Right renal pelvis (tissue), 4 donors: ENCODE measurements around the gene PRKACA. TPM values are rescaled to one million over a fixed set of nuclear protein-coding genes. Genes with fewer than 3 reads are reported as not detected.
A peak's percentile ranks its signal among the peaks of the same experiment; 100 is the strongest.

Experiments
- DNase-seq, 4 donors: peaks; one replicate each; pipeline ENCODE4 v3.0.0-alpha.2; 2013; ENCODE audit warnings: low read depth in 4 of 4, low spot score in 3 of 4, missing footprints in 1 of 4
- polyA plus RNA-seq, 4 donors: library from polyadenylated mRNA; unstranded; fragments of 120-200 nt; gene quantifications; one replicate each; pipeline ENCODE4 v1.2.1, GENCODE V29; 2013; ENCODE audit not compliant: insufficient read length in 4 of 4

The PRKACA gene
- 100 to 1,000 TPM in 2 of 4 donors, 10 to 100 TPM in 2; 89.9 to 107 (median 98.6) TPM for polyA plus RNA-seq

DNA sequence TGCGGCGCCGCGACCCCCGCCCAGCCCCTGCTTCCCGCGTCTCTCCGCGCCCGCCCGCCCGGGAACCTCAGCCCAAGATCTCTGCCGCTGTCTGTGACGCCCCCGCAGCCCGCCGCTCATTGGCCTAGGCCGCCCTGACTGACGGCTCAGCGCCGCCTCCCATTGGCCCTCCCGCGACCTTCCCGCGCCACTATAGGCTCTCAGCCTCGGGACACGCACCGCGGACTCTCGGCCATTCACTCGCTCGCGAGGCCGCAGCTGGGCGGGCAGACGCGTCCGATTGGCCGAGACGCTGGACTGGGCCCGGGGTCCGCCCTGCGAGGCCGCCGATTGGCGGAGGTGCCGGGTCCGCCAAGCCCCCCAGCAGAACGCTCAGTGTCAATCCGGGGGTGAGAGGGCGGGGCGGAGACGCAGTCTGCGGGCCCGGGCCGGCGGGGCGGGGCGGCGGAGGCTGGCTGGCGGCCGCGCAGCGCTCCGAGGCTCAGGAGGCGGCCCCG lies at the start of gene PRKACA:
PRKACA (minus strand) TSS at position 95 of the 497 bp plus-strand sequence. CDS start 215 bp downstream, outside the sequence.
- DNase-seq = peak; percentile 96 to 98 (median 97)

DNA sequence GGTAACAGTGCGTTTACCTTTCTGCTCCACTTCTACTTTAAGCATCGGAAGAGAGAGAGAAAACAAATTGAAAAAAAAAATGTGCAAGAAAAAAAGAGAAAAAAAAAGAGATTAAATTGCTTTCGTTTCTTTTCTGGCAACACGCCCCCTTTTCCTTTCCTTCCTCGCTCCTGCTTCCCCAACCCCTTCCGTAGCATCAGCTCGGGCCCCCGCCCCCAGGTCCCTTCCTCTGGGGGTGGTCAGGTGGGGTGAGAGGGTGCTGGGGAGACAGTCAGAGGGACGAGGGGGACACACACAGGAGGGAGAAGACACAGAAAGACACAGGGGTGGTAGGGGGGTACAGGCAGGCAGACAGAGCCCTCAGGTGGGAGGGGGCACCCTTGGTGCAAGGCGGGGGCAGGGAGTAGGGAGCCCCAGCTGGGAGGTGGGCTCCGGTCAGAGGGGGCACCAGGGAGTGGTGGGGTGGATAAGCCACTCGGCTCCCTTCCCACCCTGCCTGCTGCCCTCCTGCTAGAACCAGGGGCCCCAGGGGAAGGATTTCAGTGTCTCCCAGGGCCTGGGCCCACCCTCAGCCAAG lies 49.5 kb upstream of the PRKACA start:
- no peak for DNase-seq

DNA sequence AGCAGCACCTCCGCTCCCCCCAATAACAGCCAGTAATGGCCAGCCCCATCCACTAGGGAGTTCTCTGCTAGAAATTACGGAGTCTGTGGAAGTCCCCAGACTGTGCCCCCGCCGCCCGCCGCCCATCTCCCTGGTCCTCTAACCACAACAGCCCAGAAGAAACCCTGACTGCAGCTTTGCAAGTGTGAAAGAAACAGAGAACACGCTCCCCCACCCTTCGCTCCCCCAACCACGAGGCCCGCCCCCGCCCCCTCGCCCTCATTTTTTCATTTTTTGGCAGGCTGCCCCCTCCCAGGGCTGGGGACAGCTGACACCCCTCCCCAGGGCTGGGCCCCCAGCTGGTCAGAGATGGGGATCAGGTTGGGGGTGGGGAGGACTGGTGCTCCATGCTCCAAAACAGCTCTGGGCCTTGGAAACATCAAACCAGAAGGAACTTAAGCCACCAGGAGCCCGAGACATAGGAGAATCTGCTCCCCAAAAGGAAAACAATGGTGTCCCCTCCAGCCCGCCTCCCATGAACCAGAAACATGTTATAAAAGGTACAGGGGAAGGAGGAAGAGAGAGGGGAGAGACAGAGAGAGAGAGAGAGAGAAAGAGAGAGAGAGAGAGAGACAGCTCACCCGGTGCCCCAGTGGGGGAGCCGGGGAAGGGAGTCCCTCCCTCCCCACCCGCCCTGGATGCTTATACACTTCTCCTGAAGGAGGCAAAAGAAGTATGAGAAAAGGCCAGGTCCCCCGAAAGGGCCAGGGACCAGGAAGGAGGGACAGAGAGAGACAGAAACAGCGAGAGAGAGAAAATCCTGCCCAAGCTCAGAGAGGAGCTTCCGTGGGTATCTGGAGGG lies 48.6 kb upstream of the PRKACA start:
- no peak for DNase-seq

DNA sequence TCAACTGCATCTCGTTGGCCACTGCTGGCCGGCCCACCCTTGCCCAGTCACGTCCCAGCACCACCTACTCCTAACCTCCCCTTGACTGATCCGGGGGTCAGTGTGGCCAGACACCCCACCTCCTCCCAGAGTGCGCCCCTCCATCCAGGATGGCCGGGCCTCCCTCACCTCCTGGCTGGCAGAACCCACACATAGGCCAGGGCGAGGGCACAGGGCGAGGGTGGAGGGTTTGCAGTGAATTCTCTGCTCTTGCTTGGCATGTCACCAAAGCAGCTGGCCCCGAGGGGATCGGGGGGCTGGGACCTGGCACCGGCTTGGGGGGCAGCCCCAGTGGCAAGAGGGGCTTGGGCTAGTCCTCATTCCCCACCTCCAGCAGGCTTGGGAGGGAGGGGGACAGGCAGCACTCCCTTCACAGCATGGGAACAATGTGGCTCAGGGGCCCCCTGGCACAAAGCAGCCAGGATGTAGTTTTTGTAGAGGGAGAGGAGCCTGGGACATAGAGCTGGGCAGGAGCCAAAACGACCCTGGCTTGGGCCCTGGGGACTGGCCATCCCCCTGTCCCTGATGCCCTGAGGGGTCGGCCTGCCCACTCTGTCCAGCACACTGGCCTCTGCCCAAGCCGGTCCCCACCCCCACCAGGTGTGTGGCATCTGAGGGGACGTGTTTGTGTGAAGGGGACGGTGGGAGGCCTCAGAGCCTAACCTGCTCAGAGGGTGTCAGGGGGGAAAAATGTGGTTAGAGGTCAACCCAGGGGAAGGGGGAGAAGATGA lies 47.3 kb upstream of the PRKACA start:
- DNase-seq = no peak

DNA sequence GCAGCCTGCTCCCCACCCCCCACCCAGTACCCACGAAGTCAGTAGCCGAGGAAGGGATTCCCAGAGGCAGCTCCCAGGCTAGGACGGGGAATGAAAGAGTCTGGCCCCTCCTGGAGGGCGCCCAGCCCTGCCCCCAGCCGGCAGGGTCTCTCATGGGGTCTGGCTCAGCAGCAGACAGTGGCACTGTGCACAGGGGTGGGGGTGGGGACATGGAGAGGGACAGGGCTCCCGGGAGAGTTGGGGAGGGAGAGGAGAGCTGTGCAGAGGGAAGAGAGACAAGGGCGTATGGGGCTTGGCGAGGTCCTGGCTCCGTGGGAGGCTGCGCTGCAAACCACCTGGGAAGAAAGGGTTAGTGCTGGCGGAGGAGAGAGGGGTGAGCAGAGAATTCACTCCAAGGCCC lies 46.5 kb upstream of the PRKACA start:
- DNase-seq = no peak

DNA sequence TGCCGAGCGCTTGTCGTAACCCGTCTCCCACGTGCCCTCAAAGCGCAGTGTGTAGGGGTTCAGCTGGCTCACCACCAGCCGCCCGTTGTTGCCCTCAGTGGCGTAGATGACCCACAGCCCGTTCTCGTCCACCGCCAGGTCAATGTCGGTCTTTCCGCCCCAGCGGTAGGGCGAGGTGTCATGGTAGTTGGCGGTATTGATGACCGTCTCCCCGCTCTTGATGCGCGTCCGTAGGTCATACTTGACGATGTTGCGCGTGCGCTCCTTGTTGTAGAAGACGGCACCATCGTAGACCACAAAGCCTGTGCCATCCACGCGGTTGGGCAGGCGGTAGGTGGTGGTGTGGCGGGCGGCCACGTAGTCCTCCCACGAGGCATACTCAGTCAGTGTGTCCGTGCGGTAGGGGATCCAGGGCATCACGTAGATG lies 45.3 kb upstream of the PRKACA start:
- no peak for DNase-seq

DNA sequence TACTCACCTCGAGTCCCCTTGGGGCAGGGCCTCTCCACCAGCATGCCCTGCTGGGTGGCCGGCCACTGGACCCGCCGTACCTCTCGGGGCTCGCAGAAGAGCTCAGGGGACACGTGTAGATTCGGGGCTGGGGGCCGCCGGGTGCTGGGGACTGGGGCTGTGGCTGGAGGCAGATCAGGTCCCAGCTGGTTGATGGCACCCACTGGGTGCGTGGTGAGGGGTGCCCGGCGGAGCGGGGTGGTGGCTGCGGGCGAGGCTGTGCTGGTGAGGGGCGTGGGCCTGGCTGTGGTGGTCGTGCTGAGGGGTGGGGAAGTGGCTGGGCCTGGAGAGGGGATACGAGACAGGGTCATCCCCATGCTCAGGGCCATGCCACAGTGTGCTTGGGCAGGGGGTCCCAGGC lies 43.7 kb upstream of the PRKACA start:
- no peak for DNase-seq

DNA sequence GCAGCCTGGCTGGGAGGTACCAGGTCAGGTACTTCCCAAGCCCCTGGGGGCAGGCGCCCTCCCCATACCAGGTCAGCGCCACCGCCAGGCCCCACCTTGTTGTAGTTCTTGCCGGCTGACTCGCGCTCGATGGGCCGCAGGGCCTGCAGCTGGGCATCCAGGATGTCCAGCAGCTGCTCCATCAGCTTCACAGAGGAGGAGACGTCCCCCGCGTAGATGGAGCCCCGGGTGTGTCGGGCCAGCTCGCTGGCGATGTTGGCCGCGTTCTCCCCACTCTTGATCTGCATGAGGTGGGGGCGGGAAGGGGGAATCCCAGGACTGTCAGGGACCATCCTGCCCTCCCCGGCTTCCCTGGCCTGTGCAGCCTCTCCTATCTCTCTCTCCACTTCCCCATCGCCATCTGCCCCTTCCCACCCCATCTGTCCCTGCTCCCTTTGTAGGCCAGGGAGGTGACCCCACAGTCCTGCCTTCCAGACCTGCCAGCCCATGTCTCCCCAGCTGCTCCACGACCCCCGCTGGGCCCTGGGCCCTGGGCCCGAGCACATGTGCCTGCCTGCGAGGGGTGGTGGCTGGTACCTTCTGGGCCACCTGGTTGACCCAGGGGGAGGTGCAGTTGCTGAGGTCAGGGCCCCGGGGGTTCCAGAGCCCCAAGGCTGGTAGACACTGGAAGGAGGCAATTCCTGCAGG lies 42.6 kb upstream of the PRKACA start:
- DNase-seq = no peak

DNA sequence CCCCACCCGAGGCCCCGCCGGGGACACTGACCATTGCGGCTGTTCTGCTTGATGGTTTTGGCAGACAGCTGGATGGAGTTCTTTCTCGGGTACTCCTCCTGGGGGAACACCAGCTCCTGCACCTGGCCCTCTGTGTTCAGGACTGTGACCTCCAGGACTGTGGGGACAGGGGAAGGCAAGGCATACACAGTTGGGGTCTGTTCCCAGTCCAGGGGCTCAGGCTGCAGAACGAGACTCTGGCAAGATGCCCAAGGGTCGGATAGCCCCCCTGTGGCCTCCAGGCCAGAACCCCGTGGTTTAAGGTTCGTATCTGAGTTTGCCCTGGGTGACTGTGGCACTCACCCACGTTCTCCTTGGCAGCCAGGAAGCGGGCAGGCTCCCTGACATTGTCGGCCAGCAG lies 41.5 kb upstream of the PRKACA start:
- no peak for DNase-seq

DNA sequence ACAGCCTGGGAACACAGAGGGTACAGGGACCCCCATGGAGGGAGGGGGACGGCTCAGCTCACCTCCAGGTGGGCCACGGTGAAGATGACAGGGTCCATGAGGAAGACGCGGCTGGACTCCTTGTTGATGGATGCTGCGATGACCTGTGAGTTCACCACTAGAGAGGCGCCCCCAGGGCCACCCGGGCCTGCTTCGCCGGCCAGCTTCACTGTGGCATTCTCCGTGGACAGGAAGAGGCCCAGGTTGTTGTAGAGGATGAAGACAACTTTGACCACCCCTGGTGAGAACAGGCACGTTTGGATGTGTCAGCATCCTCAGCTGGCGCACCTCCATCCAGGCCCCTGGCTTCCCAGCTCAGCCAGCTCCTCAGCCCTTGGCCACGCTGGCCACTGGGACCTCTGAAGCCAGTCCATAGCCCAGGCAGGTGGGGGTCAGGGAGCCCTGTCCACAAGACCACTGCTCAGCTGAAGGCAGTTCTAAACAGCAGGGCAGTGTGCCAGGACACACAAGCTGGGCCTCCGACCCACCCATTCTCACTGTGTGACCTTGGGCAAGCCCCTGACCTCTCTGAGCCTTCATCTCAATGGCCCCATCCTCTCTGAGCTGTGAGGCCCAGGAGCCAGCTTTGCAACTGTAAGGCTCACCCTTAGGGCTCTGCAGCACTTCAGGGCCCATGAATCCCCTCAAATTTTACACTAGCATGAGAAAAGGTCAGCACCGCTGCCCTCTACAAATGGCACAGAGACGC lies 40.9 kb upstream of the PRKACA start:
- no peak for DNase-seq

DNA sequence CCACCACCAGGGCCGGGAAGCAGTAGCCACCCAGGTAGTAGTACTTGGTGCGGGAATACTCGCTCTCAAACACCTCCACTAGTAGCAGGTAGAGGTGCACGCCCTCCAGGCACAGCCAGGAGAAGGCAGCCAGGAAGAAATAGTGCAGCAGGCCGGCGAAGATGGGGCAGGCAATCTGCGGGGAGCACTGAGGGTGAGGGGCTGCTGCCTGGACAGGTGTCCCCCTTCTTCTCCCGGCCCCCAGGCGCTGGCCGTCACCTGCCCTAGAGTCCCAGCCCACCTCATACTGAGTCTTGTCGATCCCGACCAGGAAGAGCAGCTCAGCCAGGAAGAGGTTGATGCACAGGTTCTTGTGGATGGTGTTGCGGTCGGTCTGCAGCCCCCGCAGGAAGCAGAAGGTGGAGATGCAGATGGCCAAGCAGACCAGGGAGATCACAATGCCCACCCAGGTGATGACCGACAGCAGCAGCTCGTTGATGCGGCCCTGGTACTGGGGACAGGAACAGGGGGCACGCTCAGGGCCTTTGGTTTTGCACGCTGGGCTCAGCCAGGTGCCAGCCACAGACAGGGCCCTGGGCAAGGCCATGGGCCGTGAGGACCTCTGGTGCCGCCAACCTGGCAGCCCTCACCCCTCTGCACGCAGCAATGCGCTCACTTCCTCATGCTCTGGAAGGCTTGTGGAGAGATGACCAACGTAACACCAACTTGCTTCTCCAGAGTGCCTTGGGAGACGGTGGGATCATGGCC lies 39.6 kb upstream of the PRKACA start:
- DNase-seq = no peak

DNA sequence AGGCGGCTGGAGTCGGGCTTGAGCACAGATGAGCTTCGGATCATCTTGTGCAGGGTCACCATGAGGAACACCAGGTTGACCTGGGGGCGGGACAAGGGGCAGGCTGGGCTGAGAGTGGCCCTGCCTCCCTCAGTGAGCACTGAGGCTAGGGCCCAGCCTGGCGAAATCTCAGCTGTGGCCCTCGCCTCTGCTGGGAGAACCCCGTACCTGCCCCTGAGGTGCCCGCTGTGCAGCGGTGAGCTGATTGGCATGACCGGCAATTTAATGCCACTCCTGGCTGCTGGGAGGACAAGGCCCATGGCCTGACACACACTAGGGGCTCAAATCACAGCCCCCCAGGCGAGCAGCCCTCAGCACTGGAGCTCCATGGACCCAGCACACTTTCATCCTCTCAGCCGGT lies 38.6 kb upstream of the PRKACA start:
- DNase-seq = no peak

DNA sequence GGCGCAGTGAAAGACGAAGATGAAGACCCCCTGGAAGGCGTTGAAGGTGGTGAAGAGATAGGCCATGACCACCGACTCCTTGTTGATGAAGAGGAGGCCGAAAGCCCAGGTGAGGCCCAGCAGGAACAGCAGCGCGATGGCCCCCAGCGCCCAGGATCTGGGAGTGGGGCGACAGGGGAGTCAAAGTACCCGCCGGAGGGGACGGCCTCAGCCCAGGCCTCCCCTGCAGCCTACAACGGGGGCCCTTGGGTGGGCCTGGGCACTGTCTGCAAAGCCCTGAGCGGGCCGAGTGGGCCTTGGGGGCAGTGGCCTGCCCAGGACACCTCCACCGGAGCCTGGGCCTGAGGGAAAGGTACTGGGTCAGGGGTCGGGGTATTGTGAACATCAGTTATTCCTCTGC lies 37.8 kb upstream of the PRKACA start:
- no peak for DNase-seq

DNA sequence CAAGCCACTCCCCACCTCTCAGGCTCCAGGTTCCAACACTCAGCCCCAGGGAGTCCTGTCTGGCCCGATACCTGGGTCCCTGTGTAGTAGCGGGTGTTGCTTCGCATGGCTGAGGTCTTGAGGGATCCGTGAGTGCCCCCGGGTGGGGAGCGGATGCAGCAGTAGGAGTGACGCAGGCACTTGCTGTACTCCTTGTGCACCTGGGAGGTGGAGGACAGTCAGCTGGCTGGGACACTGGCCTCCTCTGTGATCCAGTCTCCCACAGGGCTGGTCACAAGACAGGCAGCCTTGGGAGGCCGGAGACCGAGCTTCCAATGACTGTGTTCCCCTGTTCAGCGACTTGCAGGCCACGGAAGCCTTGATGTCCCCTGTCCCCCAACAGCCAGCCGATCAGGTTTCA lies 35.2 kb upstream of the PRKACA start:
- DNase-seq = no peak

DNA sequence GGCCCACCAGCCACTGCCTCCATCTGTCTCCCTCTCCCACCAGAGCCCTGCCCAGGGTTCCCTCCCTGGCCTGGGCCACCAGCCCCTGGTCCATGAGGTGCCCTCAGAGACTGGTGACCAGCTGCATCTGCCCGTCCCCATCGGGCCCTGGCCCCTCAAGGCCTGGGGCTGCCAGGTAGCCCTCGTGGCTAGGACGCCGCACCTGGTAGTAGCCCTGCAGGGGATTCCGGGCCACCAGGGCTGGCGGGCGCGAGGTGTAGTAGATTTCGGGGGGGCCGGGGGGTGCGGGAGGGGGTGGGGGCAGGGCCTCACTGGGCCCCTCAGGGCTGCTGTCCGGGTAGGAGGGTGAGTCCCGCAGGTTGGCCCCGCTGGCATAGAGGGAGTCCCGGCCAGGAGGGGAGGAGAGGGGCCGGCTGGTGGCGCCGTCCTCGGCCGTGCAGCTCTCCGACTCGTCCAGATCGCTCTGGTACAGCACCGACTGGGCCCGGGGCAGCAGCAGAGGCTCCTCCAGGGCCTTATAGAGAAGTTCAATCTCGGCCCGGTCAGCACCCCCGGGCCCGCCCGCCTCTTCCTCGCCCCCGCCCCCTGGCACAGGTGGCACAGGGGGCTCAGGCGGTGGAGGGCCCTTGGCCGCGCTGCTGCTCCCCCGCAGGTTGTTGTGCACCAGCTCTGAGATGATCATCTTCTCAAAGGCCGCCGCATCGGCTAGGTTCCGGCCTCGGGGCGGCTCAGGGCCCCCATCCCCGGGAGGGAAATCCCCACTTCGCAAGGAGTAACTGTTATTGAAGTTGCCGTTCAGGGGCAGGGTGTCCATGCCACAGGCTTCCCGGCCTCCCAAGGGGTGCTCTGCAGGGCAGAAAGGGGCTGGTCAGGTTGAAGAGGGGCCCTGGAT lies 33.5 kb upstream of the PRKACA start:
- no peak for DNase-seq

DNA sequence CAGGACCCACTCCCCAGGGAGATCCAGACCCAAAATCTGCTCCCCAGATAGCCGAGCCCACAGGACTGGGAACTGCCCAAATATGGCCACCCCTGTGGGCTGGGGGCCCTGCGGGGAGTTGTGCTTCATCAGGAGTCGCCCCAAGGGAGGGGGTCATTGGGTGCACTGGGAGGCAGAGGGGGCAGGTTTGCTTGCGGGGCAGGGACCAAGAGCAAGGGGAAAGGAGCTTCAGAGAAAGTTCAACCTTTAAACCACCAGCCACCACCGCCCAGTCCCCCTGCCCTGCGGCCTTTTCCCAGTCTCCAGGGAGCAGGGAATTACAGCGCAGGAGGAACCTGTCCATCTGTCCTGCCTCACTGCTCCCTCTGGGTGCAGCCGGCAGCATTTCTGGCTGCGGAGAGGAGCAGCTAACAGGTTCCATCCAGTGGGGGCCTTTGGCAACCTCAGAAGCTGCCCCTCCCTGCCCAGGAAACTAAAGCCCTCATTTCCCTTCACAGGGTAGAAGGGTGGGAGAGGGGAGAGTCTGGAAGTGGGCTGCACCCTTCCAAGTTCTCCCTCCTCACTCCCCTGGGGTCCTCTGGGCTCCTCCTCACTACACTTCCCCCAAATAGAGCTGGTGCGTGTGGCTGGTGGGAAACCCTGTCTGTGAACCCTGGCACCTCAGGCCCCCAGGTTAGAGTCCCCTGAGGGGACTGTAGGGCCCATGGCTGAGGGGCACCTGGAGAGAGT lies 32.6 kb upstream of the PRKACA start:
- no peak for DNase-seq

DNA sequence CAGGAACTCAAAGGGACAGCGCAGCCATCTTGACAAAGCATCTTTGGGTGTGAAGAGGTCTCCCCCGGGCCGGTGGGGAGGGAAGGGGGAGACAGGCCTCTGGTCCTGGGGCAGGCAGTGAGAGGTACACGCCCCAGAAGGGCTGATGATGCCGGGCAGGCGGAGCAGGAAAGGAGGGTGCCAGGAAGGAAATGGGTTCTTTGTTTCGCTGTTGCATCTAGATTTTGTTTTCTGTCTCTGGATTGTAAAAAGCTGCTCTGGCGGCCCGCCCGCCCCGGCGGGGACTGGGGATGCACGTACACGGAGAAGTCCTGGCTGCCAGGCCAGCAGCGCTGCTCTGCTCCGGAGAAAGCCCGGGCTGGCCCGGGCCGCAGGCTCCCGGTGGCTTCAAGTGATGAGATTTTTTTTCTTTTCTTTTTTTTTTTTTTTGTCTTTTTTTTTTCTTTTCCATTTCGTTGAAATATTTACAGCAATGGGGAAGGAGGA lies 32.0 kb upstream of the PRKACA start:
- no peak for DNase-seq
